ENCODE measurements around the gene SLC22A5.

SLC22A5 gene

DNA sequence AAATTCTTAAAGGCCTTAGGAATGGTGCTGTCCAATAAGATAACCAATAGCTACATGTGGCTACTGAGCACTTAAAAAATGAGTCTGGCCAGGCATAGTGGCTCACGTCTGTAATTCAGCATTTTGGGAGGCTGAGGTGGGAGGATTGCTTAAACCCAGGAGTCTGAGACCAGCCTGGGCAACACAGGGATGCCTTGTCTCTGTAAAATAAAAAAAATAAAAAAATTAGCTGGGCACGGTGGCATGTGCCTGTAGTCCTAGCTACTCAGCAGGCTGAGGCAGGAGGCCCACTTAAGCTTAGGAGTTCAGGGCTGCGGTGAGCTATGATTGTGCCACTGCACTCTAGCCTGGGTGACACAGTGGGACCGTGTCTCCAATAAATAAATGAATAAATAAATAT, 1.3 kb upstream of the SLC22A5 start:
- no peak for DNase-seq

DNA sequence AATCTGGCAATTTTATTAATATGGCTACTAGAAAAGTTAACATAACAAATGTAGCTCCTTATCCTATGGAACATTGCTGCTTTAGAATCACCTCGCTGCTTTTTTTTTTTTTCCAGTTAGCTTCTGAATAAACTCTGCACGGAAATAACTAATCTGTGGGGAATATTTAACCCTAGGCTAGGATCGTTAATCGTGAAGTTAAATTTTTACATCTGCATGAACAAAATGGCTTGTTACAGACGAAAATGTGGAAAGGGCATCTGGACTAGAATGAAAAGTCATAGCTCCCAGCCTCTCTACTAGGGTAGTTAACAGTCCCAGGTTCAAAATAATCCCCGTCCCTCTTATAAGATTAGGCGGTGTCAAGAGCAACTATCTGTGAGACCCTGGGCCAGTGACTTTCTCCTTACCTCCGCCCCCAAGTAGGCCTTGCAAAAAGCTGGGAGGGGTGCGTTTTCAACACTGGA, 470 bp upstream of the SLC22A5 start:
- no peak for DNase-seq

DNA sequence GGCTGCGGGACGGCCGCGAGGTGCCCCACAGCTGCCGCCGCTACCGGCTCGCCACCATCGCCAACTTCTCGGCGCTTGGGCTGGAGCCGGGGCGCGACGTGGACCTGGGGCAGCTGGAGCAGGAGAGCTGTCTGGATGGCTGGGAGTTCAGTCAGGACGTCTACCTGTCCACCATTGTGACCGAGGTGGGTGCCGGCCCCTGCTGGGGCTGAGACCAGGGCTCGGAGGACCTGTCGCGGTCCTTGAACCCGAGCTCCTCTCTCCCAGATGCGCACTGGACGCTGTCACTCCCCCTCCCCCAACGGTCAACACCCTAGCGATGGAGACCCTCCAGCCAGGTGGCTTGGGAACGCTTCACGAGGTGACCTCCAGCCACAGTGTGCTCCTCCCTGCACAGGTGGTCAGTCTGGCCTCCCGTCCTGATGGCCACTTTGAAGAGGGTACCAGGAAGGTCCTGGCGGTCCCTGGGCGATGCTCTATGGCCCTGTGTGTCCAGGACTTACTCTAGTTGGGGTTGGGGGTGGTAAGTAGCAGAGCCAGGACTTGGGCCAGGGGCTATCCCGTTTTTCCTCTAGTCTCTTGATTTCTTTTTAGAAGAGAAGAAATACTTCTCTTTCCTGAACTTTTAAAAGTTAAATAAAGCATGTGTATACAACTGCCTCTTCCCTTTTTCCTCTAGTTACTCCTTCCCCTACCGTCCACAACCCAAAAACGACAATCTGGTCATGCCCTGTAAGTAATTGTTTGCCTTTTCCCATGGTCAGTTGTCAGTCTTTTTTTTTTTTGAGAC, 866 bp downstream of the SLC22A5 start:
- no peak for DNase-seq

DNA sequence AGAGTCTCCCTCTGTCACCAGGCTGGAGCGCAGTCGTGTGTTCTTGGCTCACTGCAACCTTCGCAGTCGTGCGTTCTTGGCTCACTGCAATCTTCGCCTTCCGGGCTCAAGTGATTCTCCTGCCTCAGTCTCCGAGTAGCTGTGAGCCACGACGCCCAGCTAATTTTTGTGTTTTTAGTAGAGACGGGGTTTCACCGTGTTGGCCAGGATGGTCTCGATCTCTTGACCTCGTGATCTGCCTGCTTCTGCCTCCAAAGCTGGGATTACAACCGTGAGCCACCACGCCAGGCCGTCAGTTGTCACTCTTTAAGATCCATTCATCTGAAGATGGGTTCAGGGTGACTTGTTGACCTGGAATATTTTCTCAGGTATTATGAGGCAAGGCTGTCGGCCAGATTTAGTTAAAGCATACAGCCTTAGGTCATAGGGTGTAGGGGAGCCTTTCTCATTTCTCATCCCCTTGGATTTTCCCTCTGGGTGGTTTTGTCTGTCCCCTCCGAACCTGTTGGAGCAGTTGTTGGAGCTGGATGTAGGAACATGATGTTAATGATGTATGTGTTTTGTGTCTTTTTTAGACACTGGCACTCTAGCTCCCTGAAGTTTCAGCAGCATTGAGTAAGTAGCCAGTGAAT, 1.6 kb downstream of the SLC22A5 start:
- DNase-seq: no peak

DNA sequence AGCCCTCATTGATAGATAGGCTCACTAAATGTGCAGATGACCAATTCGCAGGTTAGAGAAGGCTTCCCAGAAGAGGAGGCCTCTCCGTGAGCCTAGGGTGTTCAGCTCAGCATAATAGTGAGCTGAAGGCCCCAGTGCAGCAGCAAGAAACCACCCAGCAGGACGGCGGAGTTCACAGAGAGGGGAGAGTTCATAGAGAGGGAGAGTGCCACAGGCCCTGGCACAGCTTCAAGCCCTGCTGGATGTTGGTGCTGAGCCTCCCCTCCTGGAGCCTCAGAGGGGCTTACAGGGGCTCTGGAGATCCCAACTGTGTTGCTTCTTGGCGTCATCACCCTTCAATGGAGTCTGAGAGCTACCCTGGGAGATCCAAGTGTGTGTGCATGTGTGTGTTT, 2.1 kb downstream of the SLC22A5 start:
- DNase-seq: no peak

DNA sequence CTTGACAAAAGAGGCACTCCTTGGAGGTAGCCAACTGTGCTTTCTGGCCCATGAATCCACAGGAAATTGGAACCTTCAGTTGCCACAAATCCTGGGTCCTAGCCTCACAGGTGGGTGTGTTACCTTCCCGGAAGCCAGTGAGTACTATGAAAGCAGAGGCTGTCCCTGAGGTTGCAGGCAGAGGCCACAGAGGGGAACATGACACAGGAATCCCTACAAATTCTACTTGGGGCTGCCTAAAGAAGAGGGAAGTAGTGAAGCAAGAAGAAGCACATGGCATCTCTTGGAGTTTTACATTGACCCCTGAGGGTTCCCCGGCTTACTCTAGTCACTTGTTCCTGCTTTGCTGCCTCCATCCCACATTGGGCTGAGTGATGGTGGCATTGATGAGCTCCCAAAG, 2.6 kb downstream of the SLC22A5 start:
- no peak for DNase-seq

DNA sequence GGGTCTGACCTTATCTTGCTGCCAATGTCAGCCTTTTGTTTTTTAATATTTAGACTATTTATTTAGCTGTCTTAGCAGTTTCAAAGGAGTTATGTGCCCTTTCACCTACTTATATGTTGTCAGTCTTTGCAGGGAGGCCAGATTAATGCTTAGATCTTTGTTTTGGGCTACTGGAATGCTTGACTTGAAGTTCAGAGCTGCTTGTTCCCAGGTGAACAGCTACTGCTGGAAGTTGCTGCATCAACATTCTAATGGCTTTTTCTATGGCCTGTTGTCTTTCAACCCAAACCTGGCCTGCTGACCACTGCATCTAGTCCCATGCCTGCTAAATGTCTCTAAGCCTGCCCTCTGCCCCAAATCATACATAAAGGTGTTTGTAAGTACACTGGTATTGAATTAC, 3.0 kb downstream of the SLC22A5 start:
- DNase-seq: no peak

DNA sequence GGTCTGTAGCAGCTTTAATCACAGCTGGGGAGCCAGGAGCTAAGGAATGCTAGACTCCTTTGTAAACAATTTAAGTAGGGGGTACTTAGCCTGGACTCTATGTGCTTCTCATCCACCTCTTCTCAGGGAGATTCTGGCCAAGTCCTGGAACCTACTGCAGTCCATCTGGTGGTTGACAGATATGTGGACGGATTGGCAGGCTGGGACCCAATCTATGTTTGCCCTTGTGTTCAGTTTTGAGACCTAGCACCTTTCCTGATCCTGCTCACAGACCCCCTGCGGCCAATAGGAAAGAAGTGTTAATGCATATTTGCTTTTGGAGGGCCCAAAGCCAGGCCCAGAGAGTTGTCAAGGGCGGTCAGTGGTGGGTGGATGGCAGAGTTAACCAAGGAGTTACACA, 6.4 kb downstream of the SLC22A5 start:
- DNase-seq: no peak

DNA sequence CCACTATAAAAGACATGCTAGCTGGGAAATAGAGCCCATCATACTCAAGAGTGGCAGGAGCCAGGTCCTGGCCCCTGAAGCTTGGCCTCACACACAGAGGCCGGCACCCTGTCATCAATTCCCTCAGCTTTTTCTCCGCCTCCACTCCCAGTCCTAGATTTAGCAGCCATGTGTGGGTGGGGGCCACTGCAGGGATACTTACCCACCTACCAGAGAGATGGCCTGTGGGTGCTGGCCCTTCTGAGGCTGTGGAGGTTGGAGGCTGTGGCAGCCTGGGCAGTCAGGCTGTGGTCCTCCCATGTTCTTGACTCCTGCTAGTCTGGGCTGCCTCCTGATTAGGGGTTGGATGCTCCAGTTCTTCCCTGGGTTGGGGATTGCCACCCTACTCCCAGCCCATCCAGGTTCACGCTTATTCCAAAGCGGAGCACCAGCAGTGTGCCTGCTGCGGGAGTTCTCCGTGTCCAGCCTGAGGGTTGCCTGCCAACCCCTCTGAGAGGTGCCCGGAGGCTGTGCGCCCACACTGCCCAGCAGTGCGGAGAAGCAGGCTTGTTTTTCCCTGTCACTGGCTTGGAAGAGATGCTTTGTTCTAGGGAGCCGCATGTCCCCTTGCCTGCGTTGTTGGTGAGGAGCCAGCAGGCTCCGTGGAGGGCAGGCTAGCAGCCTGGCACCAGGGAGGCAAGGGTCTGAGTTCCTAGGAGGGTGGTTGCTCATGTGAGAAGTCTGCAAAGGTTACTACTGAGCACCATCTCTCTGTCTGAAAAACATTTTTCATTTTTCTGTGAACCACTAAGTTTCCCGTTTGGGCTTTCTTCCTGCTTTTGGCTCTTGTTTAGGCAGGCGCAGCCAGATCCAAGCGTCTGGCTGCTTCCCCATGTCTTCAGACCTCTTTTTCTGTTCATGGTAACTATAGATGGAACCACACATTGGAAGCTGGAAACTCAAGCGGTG, 7.5 kb downstream of the SLC22A5 start:
- DNase-seq: no peak

DNA sequence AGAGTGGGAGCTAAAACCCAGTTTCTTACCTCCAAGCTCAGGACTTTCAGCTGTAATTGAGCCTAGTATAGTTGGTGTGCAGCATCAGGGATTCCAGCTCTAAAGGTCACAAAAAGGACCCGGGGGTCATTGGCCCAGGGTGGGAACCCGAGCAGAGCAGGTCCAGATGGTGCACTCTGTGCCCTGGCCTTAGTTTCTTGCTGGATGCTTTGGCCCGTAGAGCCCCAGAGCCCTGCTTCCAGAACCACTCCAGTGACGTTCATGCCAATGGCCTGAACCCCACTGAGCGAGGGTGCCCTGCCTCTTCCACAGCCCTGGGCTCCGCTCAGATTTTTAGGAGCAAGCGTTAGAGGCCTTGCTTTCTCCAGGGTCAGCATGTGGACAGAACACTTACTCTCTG, 8.2 kb downstream of the SLC22A5 start:
- DNase-seq: no peak

DNA sequence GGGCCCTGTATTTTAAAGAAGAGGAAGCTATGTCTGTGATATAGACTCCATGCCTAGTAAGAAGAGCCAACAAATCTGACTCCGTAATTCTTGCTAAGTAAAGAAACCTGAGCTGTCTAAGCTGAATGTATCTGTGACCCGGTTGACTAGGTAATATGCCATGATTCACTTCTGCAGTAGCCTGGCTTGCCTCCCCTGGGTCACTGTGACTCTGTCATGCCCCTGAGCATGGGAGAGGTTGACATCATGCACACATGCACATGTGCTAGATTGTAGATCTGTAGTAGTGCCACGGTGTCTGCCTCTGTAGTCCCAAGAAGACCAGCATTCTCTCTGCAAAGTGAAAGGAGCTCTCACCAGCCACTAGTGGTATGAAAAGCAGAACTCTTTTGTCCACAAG, 9.1 kb downstream of the SLC22A5 start:
- DNase-seq: no peak

DNA sequence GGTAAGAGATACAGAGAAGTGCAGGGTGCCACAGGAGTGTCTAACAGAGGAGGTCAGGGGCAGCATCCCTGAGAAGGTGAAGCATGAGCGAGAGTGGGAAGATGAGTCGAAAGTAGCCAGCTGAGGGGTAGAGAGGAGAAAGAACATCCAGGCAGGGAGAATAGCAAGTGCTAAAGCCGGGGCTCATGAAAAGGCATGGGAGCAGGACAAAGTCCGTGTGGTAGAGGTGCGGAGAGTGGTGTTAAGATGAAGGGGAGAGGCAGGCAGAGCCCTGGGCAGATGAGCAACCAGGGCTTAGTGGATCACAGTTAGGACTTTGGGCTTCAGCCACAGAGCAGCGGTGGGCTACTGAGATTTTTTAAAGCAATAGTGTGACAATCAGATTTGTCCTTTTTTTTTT, 10.5 kb downstream of the SLC22A5 start:
- no peak for DNase-seq

DNA sequence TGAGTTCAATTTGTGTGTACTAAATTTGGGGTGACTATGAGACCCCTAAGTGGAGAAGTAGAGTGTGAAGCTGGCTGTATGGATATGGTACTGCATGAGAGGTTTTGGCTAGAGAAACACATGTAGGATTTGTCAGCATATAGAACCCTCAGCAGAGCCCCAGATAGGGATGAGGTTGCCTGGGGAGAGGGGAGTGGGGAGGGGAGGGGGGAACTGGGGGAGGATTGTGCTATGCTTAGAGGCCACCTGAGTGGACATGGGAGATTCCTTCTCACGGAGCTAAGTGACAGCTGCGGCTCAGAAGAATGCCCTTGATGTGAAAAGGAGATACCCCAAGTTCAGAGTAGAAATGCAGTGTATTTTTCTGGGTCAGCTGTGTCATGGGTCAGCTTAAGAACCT, 11.2 kb downstream of the SLC22A5 start:
- no peak for DNase-seq

DNA sequence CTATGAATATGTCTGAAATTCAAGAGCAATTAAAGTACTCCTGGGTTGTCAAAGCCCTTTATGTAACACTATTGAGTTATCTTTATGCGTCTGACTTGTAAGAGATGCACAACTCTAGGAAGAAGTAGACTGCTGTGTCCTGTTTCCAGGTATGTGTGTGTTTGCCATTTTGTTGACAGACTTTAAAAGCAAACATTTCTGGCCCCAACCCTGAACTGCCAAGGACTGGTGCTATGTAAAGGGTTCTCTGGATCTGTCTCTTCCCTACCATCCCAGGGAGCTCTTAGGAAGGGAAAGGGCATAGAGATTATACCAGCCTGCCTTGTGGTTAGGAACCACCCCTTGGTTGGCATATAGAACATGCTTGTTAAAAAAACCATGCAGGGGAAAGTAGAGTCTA, 12.1 kb downstream of the SLC22A5 start:
- DNase-seq: no peak

DNA sequence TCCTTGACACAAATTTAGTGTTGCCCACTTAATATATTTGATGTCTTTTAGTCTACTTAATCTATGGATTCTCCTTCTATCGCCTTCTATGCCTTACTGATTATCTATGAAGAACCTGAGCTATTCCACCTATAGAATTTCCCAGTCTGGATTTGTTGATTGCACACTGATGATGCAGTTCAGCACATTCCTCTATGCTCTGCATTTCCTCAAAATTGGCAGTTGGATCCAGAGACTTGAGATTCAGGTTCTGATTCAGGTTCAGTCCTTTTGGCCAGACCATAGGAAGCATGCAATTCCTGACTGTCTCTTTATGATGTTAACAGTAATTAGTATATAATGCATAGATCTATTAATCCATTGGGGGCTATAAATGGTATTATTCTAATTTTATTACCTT, 13.8 kb downstream of the SLC22A5 start:
- DNase-seq: no peak

DNA sequence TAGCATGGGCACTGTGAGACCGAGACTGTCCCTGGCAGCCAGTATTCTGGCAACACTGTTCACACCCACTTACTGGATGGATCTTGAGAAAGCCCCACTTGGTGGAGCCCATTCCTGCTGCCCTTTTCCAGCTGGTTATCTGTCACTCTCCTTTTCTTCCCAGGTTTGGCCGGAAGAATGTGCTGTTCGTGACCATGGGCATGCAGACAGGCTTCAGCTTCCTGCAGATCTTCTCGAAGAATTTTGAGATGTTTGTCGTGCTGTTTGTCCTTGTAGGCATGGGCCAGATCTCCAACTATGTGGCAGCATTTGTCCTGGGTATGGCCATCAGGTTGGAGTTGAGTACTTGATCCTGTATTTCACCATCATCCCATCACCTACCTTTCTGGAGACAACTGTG, 14.5 kb downstream of the SLC22A5 start:
- DNase-seq: no peak

DNA sequence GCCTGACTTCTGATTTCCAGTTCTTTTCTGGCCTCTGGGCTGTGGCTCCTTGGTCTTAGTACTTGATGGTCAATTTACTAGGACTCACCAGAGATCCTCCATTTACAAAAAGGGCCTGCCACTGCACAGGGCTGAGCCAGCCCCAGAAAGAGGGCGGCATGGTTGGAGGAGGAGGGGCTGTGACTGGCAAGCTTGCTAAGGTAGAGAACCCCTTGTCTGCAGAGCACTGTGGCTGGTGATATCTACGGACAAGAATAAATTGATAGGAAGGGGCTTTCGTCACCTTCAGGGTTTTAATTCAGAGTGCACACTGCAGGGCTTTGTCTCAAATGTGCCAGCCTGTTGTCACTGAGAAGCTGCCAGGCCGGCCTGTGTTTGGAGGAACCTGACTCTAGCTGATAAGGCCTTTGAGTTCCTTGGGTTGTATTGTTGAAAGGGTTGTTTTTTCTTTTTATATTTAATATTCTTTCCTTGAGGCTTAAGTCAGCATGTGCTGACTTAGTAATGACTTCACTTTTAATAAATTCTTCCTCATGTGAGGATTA, 15.1 kb downstream of the SLC22A5 start:
- no peak for DNase-seq

DNA sequence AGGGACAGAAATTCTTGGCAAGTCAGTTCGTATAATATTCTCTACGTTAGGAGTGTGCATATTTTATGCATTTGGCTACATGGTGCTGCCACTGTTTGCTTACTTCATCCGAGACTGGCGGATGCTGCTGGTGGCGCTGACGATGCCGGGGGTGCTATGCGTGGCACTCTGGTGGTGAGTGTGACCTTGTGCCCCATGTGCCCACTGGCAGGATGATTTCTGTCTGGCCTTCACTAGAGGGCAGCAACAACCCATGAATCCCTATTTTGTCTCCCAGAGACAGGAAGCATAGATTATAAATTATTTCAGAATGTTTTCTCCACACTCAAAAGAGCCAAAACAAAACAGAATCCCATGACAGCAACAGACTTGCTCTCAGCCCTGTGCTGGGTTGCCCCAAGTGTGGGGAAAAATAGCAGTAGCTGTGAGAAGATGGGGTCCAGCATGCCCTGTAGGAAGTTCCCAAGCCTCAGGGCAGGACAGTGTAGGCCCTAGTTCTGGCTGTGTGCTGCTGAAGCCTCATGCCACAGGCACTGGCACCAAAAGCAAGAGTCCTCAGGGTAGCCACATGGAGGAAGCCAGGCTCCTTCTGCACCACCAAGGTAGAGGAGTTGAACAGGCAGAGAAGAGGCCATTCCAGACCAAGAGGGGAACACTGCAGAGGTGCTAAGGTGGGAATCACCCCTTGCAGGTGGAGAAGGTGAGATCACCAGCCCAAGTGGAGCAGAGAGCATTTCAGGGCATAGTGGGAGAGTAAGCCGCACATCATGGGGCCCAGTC, 16.0 kb downstream of the SLC22A5 start:
- DNase-seq: peak; percentile 71

DNA sequence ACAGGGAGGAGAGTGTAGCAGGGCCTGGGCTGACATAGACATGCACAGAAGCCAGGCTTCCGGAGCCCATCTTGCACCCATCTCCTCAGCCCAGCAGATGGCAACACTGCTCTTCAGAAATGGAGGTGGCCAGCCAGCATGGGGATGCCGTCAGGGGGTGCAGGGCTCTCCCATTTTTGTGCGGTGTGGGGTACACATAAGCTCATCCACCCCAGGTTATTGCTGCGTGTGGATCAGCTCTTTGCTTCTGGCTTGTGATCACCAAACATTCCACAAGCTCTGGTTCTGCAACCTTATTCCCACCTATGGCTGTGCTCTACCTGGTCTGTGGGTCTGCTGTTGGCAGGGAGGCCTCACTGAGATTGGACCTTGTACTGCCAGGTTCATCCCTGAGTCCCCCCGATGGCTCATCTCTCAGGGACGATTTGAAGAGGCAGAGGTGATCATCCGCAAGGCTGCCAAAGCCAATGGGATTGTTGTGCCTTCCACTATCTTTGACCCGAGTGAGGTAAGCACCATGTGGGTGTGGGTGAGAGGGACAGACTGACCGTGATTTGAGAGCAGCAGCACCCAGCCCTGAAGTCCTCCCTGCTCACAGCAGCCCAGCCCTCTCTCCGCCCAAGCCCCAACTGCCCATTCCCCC, 17.3 kb downstream of the SLC22A5 start:
- peak; percentile 77 for DNase-seq

DNA sequence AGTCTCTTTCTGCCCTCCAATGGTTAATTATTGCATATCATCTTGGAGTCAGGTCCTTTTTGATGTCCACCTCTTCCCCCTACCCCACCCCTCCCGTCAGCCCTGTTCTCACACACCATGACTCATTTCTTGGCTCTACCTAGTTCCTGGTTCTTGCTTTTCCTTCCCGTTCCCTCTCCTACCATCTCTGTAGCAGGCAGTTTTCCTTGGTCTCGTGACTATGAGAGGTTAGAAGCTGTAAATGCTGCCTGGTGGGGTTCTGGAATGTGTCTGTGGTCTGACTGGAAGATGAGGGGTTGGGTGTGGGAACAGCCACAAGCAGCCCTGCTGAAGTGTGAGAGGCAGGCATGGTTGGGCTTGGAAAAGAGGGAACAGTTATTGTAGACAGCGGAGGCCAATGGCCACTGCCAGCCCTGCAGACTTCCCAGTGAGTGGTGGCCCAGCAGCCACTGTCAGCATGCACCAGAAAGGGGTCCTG, 18.2 kb downstream of the SLC22A5 start:
- DNase-seq: peak; percentile 99

DNA sequence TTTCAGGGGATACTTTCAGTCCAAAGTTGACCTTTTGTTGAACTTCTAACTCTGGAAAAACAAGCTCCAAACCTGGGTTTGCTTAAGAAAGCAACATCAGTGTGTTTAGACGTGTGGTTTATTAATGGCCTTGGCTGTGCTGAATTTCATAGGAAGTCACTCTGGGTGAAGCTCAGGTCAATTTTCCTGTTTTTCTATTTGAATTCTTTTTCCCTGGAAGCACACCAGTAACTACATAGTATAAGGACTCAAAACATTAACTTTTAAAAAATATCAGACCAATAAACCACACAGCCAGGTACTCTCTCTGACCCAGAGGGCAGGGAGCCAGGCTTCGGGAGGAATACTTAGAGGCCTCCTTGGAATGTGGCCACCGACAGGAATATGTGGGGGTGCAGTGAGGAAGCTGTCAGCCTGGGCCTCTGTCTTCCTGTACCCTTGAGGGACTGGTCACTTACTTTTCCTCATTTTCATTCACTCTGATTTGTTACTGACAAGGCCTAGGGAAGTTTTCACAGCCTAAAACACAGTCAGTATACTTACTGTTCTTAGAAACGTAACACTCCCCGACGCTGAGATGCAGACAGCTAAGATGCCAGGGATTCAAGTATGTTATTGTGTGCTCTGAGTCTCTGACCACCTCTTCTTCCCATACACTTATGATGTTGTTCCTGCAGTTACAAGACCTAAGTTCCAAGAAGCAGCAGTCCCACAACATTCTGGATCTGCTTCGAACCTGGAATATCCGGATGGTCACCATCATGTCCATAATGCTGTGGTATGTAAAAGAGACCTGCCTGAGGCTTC, 18.9 kb downstream of the SLC22A5 start:
- DNase-seq: peak; percentile 60

All from EL (cell line).